IPS-11a (cell line): ENCODE measurements around the gene RAB11FIP4.

Source experiments
- H3K4me3 ChIP-seq: one replicate; pipeline ENCODE4 v1.5.1; 2013; ENCODE audit warnings: low read depth, low read length, control low read depth

Gene RAB11FIP4

DNA sequence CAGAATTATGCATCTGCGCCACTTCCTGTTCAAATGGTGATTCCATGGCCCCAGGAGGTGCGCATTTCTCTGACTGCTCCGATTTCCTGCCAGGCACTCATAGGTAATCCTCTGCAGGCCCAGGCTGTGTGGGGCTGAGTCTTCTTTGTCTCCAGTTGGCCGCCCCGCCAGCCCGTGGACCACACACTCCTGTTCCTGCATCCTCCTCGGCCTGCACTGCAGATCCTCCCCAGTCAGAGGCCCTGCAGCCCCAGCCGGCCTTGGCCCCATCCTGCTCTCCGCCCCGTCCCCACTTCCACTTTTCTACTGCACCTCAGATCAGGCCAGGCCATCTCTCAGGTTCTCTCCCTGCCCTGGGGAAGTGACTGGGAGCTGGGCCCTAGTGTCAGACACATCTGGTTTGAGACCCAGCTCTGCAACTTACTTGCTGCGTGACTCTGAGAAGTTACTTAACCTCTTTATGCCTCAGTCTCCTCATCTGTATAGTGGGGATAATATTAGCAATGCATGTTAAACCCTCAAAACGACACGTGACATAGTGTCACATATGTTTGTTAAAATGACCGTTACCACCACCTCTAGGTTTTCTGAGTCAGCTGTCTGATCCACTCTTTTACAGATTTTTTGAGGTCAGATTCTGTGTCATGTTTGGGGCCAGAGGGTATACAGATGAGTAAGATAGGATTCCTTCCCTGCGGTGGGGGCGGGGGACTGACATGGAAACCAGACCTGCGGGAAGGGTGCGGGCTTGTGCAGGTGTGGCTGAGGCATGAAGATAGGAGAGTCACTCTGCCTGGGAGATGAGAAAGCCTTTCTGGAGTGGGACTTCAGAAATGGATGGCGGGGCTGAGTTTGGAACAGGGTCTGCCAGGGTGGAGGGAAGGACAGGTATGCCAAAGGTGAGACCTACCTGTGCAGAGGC lies 12.8 kb downstream of the RAB11FIP4 start:
- H3K4me3 ChIP-seq = no peak overlapping the region

DNA sequence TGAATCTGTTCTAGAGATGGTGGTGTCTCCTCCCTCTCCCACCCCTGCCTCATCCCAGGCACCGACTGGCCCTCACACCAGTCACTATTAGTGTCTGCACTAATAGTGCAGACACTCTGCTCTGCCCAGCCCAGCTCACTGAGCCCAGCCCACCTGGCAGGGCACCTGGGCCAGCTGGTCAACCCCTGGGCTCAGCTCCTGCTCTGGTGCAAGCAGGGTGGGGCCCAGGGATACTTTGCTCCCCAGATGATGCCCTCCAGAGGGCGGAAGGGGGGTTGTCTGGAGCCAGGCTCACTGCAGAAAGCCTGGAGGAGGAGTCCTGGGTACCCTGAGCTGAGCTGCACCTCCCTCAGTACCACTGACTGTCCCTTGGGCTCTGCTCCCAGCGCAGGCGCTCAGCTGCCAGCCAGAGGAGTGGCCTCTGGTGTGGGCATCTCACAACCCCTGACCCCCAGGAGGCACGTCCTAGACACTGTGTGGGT lies 14.5 kb downstream of the RAB11FIP4 start:
- no peak overlapping the region for H3K4me3 ChIP-seq

DNA sequence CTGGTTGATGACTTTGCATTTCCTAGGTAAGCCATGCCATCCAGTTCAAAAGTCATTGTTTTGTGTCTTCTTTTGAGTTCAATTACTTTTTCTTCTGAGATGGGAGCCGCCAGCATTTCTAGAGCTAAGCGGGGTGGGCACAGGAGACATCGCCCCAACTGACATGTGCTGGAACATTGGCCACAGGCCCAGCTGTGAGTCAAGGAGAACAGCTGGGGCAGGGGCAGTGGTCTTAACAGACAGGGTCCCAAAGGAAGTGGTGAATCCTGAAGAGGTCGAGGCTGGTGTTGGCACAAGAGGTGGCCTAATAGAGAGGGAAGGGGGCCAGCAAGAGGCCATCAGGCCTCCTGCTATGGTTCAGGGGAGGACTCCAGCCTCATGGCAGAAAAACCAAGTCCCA lies 17.1 kb downstream of the RAB11FIP4 start:
- no peak overlapping the region for H3K4me3 ChIP-seq

DNA sequence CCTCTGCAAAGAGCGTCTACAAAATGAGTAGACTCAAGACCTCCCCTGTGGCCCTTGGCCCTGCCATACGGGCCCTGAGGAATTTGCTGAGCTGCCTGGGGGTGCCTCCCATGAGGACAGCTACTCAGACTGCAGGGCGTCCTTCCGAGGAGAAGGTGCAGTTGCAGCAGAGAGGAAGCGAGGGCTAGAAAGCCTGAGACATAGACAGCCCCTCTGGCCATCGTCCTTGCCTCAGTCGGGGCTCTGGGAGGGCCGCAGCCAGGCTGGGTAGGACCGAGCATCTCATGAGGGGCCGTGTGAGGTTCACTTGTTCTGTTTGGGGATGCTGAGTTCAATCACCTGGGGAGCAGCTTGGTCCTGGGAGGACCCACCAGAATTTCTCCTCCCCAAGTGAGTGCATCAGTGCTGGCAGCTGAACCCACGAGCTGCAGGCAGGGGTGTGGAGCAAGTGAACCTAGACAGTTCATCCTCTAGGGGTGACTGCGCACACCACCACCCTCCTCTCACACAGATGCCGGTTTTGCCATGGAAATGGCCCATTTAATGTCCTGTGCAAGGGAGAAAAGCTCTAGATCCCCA lies 20.3 kb downstream of the RAB11FIP4 start:
- H3K4me3 ChIP-seq = no peak overlapping the region

DNA sequence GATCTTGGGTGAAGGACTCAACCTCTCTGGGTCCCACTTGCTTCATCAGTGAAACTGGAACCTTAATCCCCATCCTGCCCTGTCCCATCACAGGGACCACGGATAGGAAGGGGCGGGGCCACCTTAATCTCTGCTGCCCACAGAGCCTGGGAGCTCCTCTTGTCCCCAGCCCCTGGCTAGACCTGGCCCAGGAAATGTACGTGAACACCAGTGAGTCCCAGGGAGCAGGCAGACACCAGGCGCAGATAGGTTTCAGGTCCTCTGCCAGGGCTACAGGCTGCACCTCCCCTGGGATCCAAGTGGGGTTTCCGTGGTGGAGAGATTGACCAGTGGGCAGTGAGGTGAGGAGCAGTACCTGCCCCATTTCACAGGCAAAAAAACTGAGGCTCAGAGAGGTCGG lies 21.0 kb downstream of the RAB11FIP4 start:
- H3K4me3 ChIP-seq = no peak overlapping the region

GRCh38 chr17:31413081-31413799 lies 21.8 kb downstream of the RAB11FIP4 start:
- H3K4me3 ChIP-seq = no peak overlapping the region

DNA sequence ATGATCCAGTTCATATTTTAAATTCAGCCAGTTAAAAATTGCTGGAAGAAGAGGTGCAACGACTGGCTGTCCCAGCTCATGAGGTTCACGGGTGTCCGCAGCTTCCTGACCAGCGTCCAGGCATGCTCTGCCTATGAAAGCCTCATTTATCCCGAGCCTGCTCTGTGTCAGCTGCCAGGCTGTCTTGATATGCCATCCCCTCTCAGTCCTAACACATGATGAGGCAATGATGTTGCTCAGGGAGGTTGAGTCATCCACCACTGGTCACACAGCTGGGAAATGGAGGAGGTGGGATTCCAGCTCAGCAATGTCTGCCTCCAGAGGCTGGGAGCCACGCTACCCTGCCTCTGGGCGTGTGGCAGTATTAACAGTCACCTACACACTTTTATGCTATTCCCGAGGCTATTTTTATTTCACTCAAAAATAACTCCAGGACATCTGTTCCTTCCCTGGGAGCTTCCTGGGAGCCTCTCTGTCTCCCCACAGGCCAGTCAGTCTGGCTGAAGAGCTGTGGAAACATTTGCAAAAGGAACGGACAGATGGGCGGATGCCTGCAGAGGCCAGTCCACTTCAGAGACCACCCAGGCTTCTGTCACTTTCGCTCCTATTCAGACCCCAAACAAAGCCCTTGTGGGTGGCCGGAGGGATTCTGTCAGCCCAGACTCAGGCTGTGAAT lies 22.5 kb downstream of the RAB11FIP4 start:
- no peak overlapping the region for H3K4me3 ChIP-seq

DNA sequence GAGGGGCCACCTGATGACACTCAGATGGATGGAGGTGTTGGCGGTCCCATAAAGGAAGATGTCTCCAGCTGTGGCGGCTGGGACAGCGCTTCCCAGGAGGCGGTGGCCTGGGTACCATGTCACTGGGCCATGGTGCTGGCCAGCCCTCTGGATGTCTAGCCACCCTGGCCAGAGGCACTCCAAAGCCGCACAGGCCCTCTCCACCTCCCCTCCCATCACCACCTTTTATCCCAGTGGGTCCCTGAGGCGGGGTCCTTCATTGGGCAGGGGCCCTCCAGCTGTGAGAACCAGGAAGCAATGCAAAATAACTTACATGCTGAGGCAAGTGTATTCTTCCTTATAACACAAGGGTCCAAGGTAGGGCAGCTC lies 23.1 kb downstream of the RAB11FIP4 start:
- no peak overlapping the region for H3K4me3 ChIP-seq

GRCh38 chr17:31415004-31415454 lies 23.6 kb downstream of the RAB11FIP4 start:
- H3K4me3 ChIP-seq = no peak overlapping the region

GRCh38 chr17:31415640-31416502 lies 24.4 kb downstream of the RAB11FIP4 start:
- no peak overlapping the region for H3K4me3 ChIP-seq

DNA sequence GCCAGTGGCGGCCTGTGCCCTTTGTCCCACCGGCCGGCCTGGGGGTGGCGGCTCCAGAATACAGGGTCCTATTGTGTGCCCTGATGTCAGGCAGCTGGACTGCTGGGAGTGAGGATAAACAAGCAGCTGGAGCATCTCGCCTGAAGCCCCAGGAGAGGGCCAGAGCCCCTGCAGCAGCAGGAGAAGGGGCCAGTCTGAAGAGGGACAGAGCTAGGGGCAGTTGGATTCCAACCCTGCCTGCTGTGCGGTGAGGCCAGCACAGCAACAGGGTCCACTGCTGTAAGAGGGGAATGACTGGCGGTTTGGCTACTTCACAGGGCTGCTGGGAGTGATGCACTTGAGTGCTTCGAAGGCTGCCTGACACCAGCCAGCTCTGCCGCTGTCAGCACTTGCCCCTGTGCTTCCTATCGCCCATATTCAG lies 25.0 kb downstream of the RAB11FIP4 start:
- no peak overlapping the region for H3K4me3 ChIP-seq

DNA sequence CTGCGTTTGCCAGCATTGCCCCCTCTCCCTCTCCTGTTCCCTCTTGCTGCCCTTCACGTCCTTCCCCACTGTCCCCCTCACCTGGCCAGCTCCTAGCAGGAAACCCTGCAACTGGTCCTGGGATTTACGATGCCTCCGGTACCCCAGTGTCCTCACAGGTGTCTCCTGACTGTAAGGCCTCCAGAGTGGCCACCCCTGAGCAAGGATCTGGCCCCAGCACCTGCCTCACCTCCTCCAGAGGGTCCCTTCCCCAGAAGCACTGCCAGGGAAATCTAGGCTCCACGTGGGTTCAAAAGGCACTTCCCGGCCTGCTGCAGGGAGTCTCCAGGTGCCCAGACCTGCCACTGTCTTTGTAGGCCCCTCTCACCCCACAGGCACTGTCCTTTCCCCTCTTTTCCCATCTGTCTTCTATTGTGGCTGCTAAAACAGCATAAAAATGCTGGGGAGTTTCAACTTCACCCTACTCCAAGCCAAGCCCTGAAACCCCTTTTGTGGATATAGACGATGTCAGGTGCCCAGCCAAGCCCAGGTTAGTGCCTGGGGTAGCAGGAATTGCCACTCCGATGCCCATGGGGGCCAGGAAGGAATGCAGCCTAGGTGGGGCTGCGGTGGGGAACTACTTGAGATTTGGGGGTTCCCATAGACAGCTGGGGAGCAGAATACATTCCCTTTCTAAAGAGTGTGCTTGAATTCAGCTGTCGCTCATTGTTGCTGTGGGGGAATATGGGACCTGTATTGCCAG lies 25.7 kb downstream of the RAB11FIP4 start:
- no peak overlapping the region for H3K4me3 ChIP-seq

DNA sequence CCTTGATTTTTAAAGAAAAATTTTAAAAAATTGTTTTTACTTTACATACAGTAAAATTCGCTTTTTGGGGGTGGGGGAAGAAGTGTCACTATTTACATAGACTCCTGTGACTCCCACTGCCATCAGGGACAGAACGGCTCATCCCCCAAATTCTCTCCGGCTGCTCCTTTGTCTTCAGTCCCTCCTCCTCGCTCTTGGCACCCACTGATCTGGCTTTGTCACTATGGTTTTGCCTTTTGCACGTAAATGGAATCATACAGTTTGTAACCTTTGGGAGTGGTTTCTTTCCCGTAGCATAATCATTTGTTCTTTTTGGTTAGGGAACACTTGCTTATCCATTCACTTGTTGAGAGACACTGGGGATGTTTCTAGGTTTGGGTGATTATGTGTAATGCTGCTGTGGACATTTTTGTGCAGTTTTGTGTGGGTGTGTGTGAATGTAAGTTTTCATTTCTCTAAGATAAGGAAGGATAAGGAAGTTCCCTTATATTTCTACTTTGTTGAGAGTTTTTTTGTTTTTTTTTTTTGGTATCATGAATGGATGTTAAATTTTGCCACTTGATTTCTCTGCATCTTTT lies 27.4 kb downstream of the RAB11FIP4 start:
- no peak overlapping the region for H3K4me3 ChIP-seq

DNA sequence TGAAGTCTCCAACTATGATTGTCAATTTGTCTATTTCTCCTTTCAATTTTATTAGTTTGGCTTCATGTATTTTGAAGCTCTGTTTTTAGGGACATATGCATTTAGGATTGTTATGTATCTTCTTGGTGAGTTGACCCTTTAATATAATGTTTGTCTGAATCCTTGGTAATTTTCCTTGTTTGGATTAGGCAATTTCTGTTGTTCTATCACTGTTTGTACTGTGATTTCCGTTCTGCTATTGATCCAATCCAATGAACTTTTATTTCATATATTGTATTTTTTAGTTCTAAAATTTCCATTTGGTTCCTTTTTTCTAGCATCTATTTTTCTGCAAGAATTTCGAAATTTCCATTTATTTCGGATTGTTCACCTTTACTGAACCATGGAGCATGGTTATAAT lies 31.0 kb downstream of the RAB11FIP4 start:
- no peak overlapping the region for H3K4me3 ChIP-seq

- H3K4me3 ChIP-seq = no peak overlapping the region
Observed at GRCh38 chr17:31424944-31425281, 33.4 kb downstream of the RAB11FIP4 start.

GRCh38 chr17:31425282-31426040 lies 34.0 kb downstream of the RAB11FIP4 start:
- H3K4me3 ChIP-seq = no peak overlapping the region

- no peak overlapping the region for H3K4me3 ChIP-seq
Observed at GRCh38 chr17:31427684-31428083, 36.2 kb downstream of the RAB11FIP4 start.

DNA sequence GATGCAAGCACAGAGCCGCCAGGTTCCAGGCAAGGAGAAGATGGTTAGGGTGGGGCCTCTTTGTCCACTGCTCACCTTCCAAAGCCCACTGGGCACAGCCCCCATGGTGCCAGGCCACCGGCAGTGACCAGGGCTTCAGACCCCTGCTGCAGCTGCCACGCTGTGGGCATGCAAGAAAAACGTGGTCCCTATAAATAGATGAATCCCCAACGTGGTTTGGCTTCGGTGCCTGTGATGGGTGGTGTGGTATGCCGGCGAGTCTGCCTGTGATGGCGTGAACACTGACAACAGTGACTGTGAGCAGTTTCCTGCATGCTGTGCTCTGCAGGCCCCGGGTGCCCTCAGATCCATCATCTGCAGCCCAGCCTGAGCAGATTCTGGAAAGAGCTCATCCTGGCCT lies 36.6 kb downstream of the RAB11FIP4 start:
- H3K4me3 ChIP-seq = no peak overlapping the region
